Adrenal gland (tissue), 5 donors: ENCODE measurements around the gene NEURL2.

Experiments used
- CTCF ChIP-seq, 6 experiments: fragments of 450-650 bp in 4 of 6; fragments of 200-600 bp in 2 of 6; sonication (generic) in 1 of 6; IDR thresholded peaks; 1 replicate in 5 of 6; 2 replicates in 1 of 6; pipeline versions ENCODE4 v1.5.1 to v1.8.0; 2016 to 2021; ENCODE audit warnings: antibody characterized with exemption in 6 of 6, mild to moderate bottlenecking in 2 of 6, moderate library complexity in 1 of 6
- POLR2A ChIP-seq, 2 donors: fragments of 450-650 bp; IDR thresholded peaks; one replicate each; pipeline ENCODE4 v1.6.1; 2017; ENCODE audit warnings: antibody characterized with exemption in 2 of 2, mild to moderate bottlenecking in 2 of 2, moderate library complexity in 1 of 2
- donor health status: DM: no; HTN: no; CAD: no.

GRCh38 chr20:45874576-45874975 is 16.4 kb downstream of the NEURL2 start:
- no peak for TF ChIP-seq POLR2A (IDR thresholded peaks at IDR 0.05)
- no peak for TF ChIP-seq CTCF (IDR thresholded peaks at IDR 0.05)
